Uterus (tissue), 2 donors: ENCODE results near the gene GMPR.

Source experiments
- POLR2A ChIP-seq, 2 donors: fragments of 450-650 bp; IDR thresholded peaks; one replicate each; pipeline ENCODE4 v1.6.1; 2016; ENCODE audit warnings: antibody characterized with exemption in 2 of 2, mild to moderate bottlenecking in 1 of 2, moderate library complexity in 1 of 2
- TF ChIP-seq, protein P1 (sequence below), 4 experiments: fragments of 200-600 bp in 2 of 4; fragments of 450-650 bp in 2 of 4; sonication (generic) in 2 of 4; IDR thresholded peaks; one replicate each; pipeline ENCODE4 v1.5.1; 2016 to 2019; ENCODE audit warnings: antibody characterized with exemption in 4 of 4, mild to moderate bottlenecking in 2 of 4, moderate library complexity in 1 of 4

DNA sequence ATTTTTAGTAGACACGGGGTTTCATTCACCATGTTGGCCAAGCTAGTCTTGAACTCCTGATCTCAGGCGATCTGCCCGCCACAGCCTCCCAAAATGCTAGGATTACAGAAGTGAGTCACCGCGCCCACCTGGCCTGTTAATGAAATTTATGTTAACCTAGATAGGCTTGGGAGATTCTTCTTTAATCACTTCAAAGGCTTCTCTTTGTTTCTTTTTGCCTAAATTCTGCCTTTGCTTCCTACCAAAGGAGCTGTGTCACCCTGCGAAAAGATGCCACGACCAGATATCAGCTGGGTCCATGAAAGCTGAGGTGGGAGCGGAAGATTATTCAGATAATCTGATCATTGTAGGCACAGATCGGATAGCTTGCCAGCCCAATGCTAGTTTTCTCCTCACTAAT lies 75.3 kb downstream of the GMPR start:
- TF ChIP-seq, protein P1, sequence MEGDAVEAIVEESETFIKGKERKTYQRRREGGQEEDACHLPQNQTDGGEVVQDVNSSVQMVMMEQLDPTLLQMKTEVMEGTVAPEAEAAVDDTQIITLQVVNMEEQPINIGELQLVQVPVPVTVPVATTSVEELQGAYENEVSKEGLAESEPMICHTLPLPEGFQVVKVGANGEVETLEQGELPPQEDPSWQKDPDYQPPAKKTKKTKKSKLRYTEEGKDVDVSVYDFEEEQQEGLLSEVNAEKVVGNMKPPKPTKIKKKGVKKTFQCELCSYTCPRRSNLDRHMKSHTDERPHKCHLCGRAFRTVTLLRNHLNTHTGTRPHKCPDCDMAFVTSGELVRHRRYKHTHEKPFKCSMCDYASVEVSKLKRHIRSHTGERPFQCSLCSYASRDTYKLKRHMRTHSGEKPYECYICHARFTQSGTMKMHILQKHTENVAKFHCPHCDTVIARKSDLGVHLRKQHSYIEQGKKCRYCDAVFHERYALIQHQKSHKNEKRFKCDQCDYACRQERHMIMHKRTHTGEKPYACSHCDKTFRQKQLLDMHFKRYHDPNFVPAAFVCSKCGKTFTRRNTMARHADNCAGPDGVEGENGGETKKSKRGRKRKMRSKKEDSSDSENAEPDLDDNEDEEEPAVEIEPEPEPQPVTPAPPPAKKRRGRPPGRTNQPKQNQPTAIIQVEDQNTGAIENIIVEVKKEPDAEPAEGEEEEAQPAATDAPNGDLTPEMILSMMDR (IDR thresholded peaks at IDR 0.05): no peak
- TF ChIP-seq POLR2A (IDR thresholded peaks at IDR 0.05): no peak
